Heart right ventricle (tissue), 16 donors: Measurements from ENCODE around the gene DNAH10. TPM values are rescaled to one million over a fixed set of nuclear protein-coding genes. Genes with fewer than 3 reads are reported as not detected.
"Not testable (repeated sequence)": the region's sequence is repeated elsewhere in the genome, so short reads cannot be mapped to it uniquely, and the experiment has no call there.

Source experiments
- ATAC-seq, 8 donors: fragments of 200-7000 bp; cut with Tn5 transposase; one replicate each; pipeline ENCODE4 v1.9.1; 2020; ENCODE audit warnings: mild to moderate bottlenecking in 8 of 8, moderate library complexity in 8 of 8, moderate number of reproducible peaks in 1 of 8
- DNase-seq, 2 donors: peaks; one replicate each; pipeline ENCODE4 v3.0.0-alpha.2; 2020
- H3K27ac ChIP-seq, 10 donors: fragments of 200-600 bp; sonication (generic) in 2 of 10; one replicate each; pipeline versions ENCODE4 v1.5.0 to v1.8.0; 2020 to 2022; ENCODE audit warnings: mild to moderate bottlenecking in 3 of 10
- H3K27me3 ChIP-seq, 7 donors: fragments of 200-600 bp; one replicate each; pipeline ENCODE4 v1.8.0; 2021 to 2022; ENCODE audit warnings: mild to moderate bottlenecking in 2 of 7
- H3K36me3 ChIP-seq, 9 donors: fragments of 200-600 bp; sonication (generic) in 1 of 9; one replicate each; pipeline versions ENCODE4 v1.5.0 to v1.8.0; 2020 to 2022; ENCODE audit warnings: mild to moderate bottlenecking in 2 of 9
- H3K4me1 ChIP-seq, 9 donors: fragments of 200-600 bp; sonication (generic) in 1 of 9; one replicate each; pipeline versions ENCODE4 v1.5.0 to v1.8.0; 2020 to 2022; ENCODE audit warnings: mild to moderate bottlenecking in 4 of 9
- H3K4me3 ChIP-seq, 10 donors: fragments of 200-600 bp; sonication (generic) in 2 of 10; one replicate each; pipeline versions ENCODE4 v1.5.0 to v1.8.0; 2020 to 2022; ENCODE audit warnings: mild to moderate bottlenecking in 7 of 10, moderate library complexity in 2 of 10
- H3K9me3 ChIP-seq, 11 donors: fragments of 200-600 bp in 10 of 11; sonication (generic) in 2 of 11; one replicate each; pipeline versions ENCODE4 v1.5.0 to v1.8.0; 2013 to 2022; ENCODE audit warnings: mild to moderate bottlenecking in 2 of 11, control low read depth in 1 of 11, moderate library complexity in 1 of 11
- WGBS, 2 donors: extraction: QIAGEN DNeasy Blood & Tissue Kit; methylation state at CpG; one replicate each; pipeline ENCODE4 v1.1.7; 2013; ENCODE audit warnings: inconsistent platforms in 1 of 2; 5-methylcytosine and 5-hydroxymethylcytosine counted together
- intact Hi-C, 10 donors: fragments of 100-400 bp; cut with DNase I; formaldehyde crosslinking; loops; one replicate each; pipeline versions ENCODE4 v1.11.1 to v1.14.2; 2022
- polyA plus RNA-seq, 2 donors: library from polyadenylated mRNA; stranded (reverse); fragments of 200-250 nt; gene quantifications; one replicate each; pipeline ENCODE4 v1.2.3, GENCODE V29; 2013
- total RNA-seq, 10 donors: library from RNA; stranded (reverse); fragmentation: NEBNext Ultra II Directional in 3 of 10; extraction: Animal tissue kit (Norgen Biotek cat#: 25700) in 3 of 10; gene quantifications; one replicate each; pipeline versions ENCODE4 v1.2.1 to v1.2.4, GENCODE V29; 2021 to 2023
- TF ChIP-seq, protein P1 (sequence below), 9 donors: fragments of 200-600 bp; sonication (generic) in 2 of 9; IDR thresholded peaks; one replicate each; pipeline versions ENCODE4 v1.5.0 to v1.8.0; 2021 to 2022; ENCODE audit warnings: antibody characterized with exemption in 9 of 9, mild to moderate bottlenecking in 5 of 9, moderate library complexity in 1 of 9
- donor health status: Arrhythmogenic right ventricular cardiomyopathy.
- donor health status: ischemic (EF 13 %, LVEDD 7.1; RV severe dilation, severe dysfunction).
- donor health status: healthy with polysubstance abuse.
- donor health status: DM: no; HTN: yes; CAD: no.
- donor health status: DM: no; HTN: no; CAD: no.
- donor health status: ischemic (EF 25% LVEDD 6.9; RV normal size, moderate dysfunction).
- donor health status: ischemic (EF 25% LVEDD 5.7; RV mildly dilated, moderate dysfunction).
- donor health status: healthy.
- donor health status: DM: yes; HTN: yes; CAD: no.
- donor health status: Ischemic cardiomyopathy.
- donor health status: ischemic (EF 35%, LVEDD 5.7; RV mildly dilated, moderate dysfunction).
- donor health status: nonischemic (EF 11% LVEDD 7.7; RV severe dilation, severe dysfunction).
- donor health status: DM: yes; HTN: yes; CAD: no.
- donor health status: PGD.
- donor health status: ischemic (EF 29% LVEDD 5.4; RV normal size, mild dysfunction).
- donor health status: nonischemic (EF 23%, LVEDD 6.1; RV moderate dilation, normal function).

Gene DNAH10
- total and polyA plus RNA-seq, 12 donors, result 0.05 to 0.60 (median 0.09) TPM; not detected in 3

- H3K27me3 ChIP-seq, result peaks cover 0 to 11% (median 0%) of the 10 kb centered on the region in 7 donors
- H3K9me3 ChIP-seq, result peaks cover 0 to 7% (median 0%) of the 10 kb centered on the region in 11 donors
- TF ChIP-seq, protein P1, sequence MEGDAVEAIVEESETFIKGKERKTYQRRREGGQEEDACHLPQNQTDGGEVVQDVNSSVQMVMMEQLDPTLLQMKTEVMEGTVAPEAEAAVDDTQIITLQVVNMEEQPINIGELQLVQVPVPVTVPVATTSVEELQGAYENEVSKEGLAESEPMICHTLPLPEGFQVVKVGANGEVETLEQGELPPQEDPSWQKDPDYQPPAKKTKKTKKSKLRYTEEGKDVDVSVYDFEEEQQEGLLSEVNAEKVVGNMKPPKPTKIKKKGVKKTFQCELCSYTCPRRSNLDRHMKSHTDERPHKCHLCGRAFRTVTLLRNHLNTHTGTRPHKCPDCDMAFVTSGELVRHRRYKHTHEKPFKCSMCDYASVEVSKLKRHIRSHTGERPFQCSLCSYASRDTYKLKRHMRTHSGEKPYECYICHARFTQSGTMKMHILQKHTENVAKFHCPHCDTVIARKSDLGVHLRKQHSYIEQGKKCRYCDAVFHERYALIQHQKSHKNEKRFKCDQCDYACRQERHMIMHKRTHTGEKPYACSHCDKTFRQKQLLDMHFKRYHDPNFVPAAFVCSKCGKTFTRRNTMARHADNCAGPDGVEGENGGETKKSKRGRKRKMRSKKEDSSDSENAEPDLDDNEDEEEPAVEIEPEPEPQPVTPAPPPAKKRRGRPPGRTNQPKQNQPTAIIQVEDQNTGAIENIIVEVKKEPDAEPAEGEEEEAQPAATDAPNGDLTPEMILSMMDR (IDR thresholded peaks at IDR 0.05), result no peak
- intact Hi-C loops, result no loop called here
- H3K27ac ChIP-seq, result no peak overlapping the region
- no peaks in the 10 kb centered on the region for H3K4me1 ChIP-seq
- H3K36me3 ChIP-seq, result no peaks in the 10 kb centered on the region
- ATAC-seq, result no peak
- no peak for DNase-seq
- no peak overlapping the region for H3K4me3 ChIP-seq
- WGBS, 2 donors, result 90 to 93% methylated on average over 25 of the region's 25 CpGs
These were observed 25.4 kb downstream of the DNAH10 start for GRCh38 chr12:123787466-123787865.

DNA sequence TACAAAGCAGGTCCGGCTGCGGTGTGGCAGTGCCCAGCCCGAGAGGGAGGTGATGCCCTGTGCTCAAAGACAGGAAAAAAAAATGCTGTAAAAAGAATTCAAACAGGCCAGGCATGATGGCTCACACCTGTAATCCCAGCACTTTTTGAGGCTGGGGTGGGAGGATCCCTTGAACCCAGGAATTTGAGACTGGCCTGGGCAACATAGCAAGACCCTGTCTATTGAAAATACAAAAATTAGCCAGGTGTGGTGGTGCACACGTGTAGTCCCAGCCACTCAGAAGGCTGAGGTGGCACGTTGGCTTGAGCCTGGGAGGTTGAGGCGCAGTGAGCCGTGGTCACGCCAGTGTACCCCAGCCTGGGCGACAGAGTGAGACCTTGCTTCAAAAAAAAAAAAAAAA lies 26.4 kb downstream of the DNAH10 start:
- WGBS, 2 donors, result 76 to 90% methylated on average over 9 of the region's 9 CpGs
- Histone ChIP-seq H3K4me3 (no peak overlapping the region), H3K9me3 (peaks cover 0 to 11% (median 0%) of the 10 kb centered on the region in 11 donors), H3K27ac (no peak overlapping the region), H3K27me3 (peaks cover 0 to 9% (median 0%) of the 10 kb centered on the region in 7 donors), H3K4me1 (no peaks in the 10 kb centered on the region), H3K36me3 (no peaks in the 10 kb centered on the region)
- no peak for ATAC-seq
- intact Hi-C loops, result no loop called here
- TF ChIP-seq, protein P1 (IDR thresholded peaks at IDR 0.05), result no peak
- DNase-seq, result no peak

GRCh38 chr12:123789422-123789821 lies 27.3 kb downstream of the DNAH10 start:
- not testable (repeated sequence) for DNase-seq
- WGBS, 2 donors, result 85 to 92% methylated on average over 8 of the region's 8 CpGs

GRCh38 chr12:123790905-123791467 lies 28.9 kb downstream of the DNAH10 start:
- 76 to 86% methylated on average over 4 of the region's 4 CpGs for WGBS, 2 donors
- intact Hi-C loops, result no loop called here
- peaks cover 0 to 7% (median 0%) of the 10 kb centered on the region in 7 donors for H3K27me3 ChIP-seq

More at GRCh38 chr12:123789422-123789821, 27.3 kb downstream of the DNAH10 start:
- intact Hi-C loops, H3K4me3 ChIP-seq, H3K4me1 ChIP-seq, H3K36me3 ChIP-seq, H3K27me3 ChIP-seq, H3K27ac ChIP-seq, ATAC-seq: not testable (repeated sequence)
- H3K9me3 ChIP-seq, result peaks cover 0 to 11% (median 0%) of the 10 kb centered on the region in 11 donors

DNA sequence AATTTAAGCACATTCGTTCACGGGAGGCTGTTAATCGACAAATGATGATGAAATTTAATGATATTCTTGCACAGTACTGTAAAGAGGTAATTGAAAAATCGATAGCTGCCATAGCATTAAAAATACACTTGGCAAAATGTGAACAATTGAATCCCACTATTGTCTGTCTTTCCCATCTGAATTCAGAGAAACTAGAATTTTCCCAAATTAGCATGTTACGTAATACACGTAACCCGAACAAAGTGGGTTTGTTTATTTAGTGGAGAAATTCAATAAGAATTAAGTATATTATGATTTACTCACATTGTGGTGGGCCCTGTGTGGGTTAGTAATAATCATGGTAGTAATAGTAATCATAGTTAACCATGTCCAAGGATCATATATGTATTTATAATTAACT lies 31.9 kb downstream of the DNAH10 start:
- H3K27me3 ChIP-seq, result peaks cover 0 to 9% (median 0%) of the 10 kb centered on the region in 7 donors
- no peaks in the 10 kb centered on the region for H3K4me1 ChIP-seq
- H3K4me3 ChIP-seq, result no peak overlapping the region
- peaks cover 0 to 11% (median 0%) of the 10 kb centered on the region in 11 donors for H3K9me3 ChIP-seq
- DNase-seq (no peak), ATAC-seq (no peak)
- WGBS, 2 donors, result 78 to 82% methylated on average over 7 of the region's 7 CpGs
- H3K36me3 ChIP-seq, result no peaks in the 10 kb centered on the region
- no peak overlapping the region for H3K27ac ChIP-seq
- TF ChIP-seq, protein P1 (IDR thresholded peaks at IDR 0.05), result no peak
- intact Hi-C loops, result no loop called here

More at GRCh38 chr12:123790905-123791467, 28.9 kb downstream of the DNAH10 start:
- Histone ChIP-seq H3K36me3 (no peaks in the 10 kb centered on the region), H3K4me3 (no peak overlapping the region), H3K4me1 (no peaks in the 10 kb centered on the region), H3K27ac (no peak overlapping the region), H3K9me3 (peaks cover 0 to 11% (median 0%) of the 10 kb centered on the region in 11 donors)
- DNase-seq (no peak), ATAC-seq (no peak)
- TF ChIP-seq, protein P1 (IDR thresholded peaks at IDR 0.05), result no peak
